CD14-positive monocyte (primary cell): ENCODE results near the gene ATP5F1A. TPM values are rescaled to one million over a fixed set of nuclear protein-coding genes. Genes with fewer than 3 reads are reported as not detected.
A peak's percentile ranks its signal among the peaks of the same experiment; 100 is the strongest.

Source experiments
- DNase-seq, 3 donors: peaks; one replicate each; pipeline ENCODE4 v3.0.0-alpha.2; 2011 to 2022
- H2AFZ ChIP-seq: 2 replicates; pipeline ENCODE4 v1.6.0; 2012; ENCODE audit warnings: mild to moderate bottlenecking, low read depth, low read length, inconsistent platforms; ENCODE audit not compliant: insufficient read depth, poor library complexity, severe bottlenecking
- H3K27ac ChIP-seq, 2 donors: 1 replicate in 1 of 2; 2 replicates in 1 of 2; pipeline ENCODE4 v1.5.1; 2012 to 2013; ENCODE audit warnings: low read length in 2 of 2, control low read depth in 1 of 2, inconsistent platforms in 1 of 2, low read depth in 1 of 2, mild to moderate bottlenecking in 1 of 2
- H3K27me3 ChIP-seq, 2 donors: one replicate each; pipeline versions ENCODE4 v1.6.0 to v1.6.1; 2011 to 2013; ENCODE audit warnings: low read length in 2 of 2; ENCODE audit not compliant: control insufficient read depth in 2 of 2, insufficient read depth in 2 of 2
- H3K36me3 ChIP-seq, 2 donors: replicated peaks in 1 of 2; 1 replicate in 1 of 2; 2 replicates in 1 of 2; pipeline versions ENCODE4 v1.5.1 to v1.6.1; 2012 to 2013; ENCODE audit warnings: low read length in 2 of 2, control low read depth in 1 of 2, inconsistent platforms in 1 of 2, mild to moderate bottlenecking in 1 of 2; ENCODE audit not compliant: insufficient read depth in 2 of 2, control insufficient read depth in 1 of 2
- H3K4me1 ChIP-seq, 2 donors: 1 replicate in 1 of 2; 2 replicates in 1 of 2; pipeline versions ENCODE4 v1.5.1 to v1.6.1; 2012 to 2013; ENCODE audit warnings: low read length in 2 of 2, control low read depth in 1 of 2, inconsistent platforms in 1 of 2, mild to moderate bottlenecking in 1 of 2, moderate library complexity in 1 of 2; ENCODE audit not compliant: insufficient read depth in 2 of 2, control insufficient read depth in 1 of 2
- H3K4me2 ChIP-seq: replicated peaks from 2 replicates; pipeline ENCODE3; 2012; ENCODE audit warnings: low read length, moderate library complexity, mild to moderate bottlenecking; ENCODE audit not compliant: poor library complexity, severe bottlenecking; ENCODE audit errors: extremely low read depth
- H3K4me3 ChIP-seq, 3 experiments: fragments of 200-600 bp in 1 of 3; sonication (generic) in 1 of 3; replicated peaks in 1 of 3; 1 replicate in 2 of 3; 2 replicates in 1 of 3; pipeline ENCODE4 v1.5.1; 2011 to 2013; ENCODE audit warnings: low read length in 3 of 3, mild to moderate bottlenecking in 3 of 3, control low read depth in 2 of 3, low read depth in 2 of 3, inconsistent platforms in 1 of 3, moderate library complexity in 1 of 3
- H3K79me2 ChIP-seq: 2 replicates; pipeline ENCODE4 v1.6.0; 2012; ENCODE audit warnings: mild to moderate bottlenecking, control low read depth, inconsistent platforms, low read length, moderate library complexity; ENCODE audit not compliant: insufficient read depth
- H3K9ac ChIP-seq: 2 replicates; pipeline ENCODE4 v1.6.0; 2017; ENCODE audit warnings: low read length, mild to moderate bottlenecking; ENCODE audit not compliant: insufficient read depth, poor library complexity, severe bottlenecking
- H3K9me3 ChIP-seq, 2 donors: replicated peaks in 1 of 2; 1 replicate in 1 of 2; 2 replicates in 1 of 2; pipeline versions ENCODE4 v1.5.1 to v1.6.1; 2012 to 2013; ENCODE audit warnings: low read length in 2 of 2, control low read depth in 1 of 2; ENCODE audit not compliant: control insufficient read depth in 1 of 2, insufficient read depth in 1 of 2
- H4K20me1 ChIP-seq: 2 replicates; pipeline ENCODE4 v1.6.0; 2012; ENCODE audit warnings: mild to moderate bottlenecking, low read length, control low read depth, moderate library complexity; ENCODE audit not compliant: insufficient read depth
- H3K27ac Mint-ChIP-seq, 7 donors: one replicate each; pipeline ENCODE4 v1.8.0; 2020; ENCODE audit warnings: mild to moderate bottlenecking in 7 of 7, mixed read lengths in 7 of 7, moderate library complexity in 6 of 7, inconsistent platforms in 2 of 7
- H3K27me3 Mint-ChIP-seq, 3 donors: one replicate each; pipeline ENCODE4 v1.8.0; 2021 to 2022; ENCODE audit warnings: low read depth in 3 of 3, mild to moderate bottlenecking in 3 of 3, mixed read lengths in 3 of 3, moderate library complexity in 3 of 3, inconsistent platforms in 1 of 3
- H3K36me3 Mint-ChIP-seq, 2 donors: one replicate each; pipeline ENCODE4 v1.8.0; 2020; ENCODE audit warnings: mixed read lengths in 2 of 2, inconsistent platforms in 1 of 2, mild to moderate bottlenecking in 1 of 2
- H3K4me1 Mint-ChIP-seq: one replicate; pipeline ENCODE4 v1.8.0; 2020; ENCODE audit warnings: mild to moderate bottlenecking, mixed read lengths
- H3K4me3 Mint-ChIP-seq, 2 donors: one replicate each; pipeline ENCODE4 v1.8.0; 2020; ENCODE audit warnings: mild to moderate bottlenecking in 2 of 2, mixed read lengths in 2 of 2, moderate library complexity in 1 of 2
- H3K9me3 Mint-ChIP-seq, 7 donors: one replicate each; pipeline ENCODE4 v1.8.0; 2020 to 2022; ENCODE audit warnings: mixed read lengths in 7 of 7, mild to moderate bottlenecking in 6 of 7, moderate library complexity in 6 of 7, inconsistent platforms in 2 of 7
- CTCF ChIP-seq: fragments of 200-600 bp; IDR thresholded peaks from one replicate; pipeline ENCODE4 v1.8.0; 2022; ENCODE audit warnings: antibody characterized with exemption, mild to moderate bottlenecking
- WGBS: methylation state at CpG from one replicate; pipeline ENCODE4 v1.1.5; 2013; ENCODE audit warnings: missing lambda C conversion rate; ENCODE audit not compliant: insufficient coverage; 5-methylcytosine and 5-hydroxymethylcytosine counted together
- intact Hi-C, 2 donors: fragments of 100-400 bp; cut with micrococcal nuclease; formaldehyde crosslinking; loops; one replicate each; pipeline versions ENCODE4 v1.15.0 to v1.15.1; 2023
- polyA plus RNA-seq, 3 donors: library from polyadenylated mRNA; depleted of rRNA in 1 of 3; unstranded in 2 of 3; stranded (reverse) in 1 of 3; fragments of 300-500 nt in 2 of 3; fragments of >200 nt in 1 of 3; fragmentation: Illumina TruSeq in 2 of 3; gene quantifications; 1 replicate in 2 of 3; 2 replicates in 1 of 3; pipeline ENCODE4 v1.2.3, GENCODE V29; 2012 to 2021

The ATP5F1A gene
- polyA plus RNA-seq, 3 donors = 251 to 553 (median 524) TPM

- Mint-ChIP-seq H3K27me3 (peaks cover 0 to 1% (median 0%) of the 10 kb centered on the region in 3 donors), H3K4me1 (peaks cover 50% of the 10 kb centered on the region), H3K36me3 (peaks cover 6 to 8% of the 10 kb centered on the region in 2 donors), H3K4me3 (peak within 1 kb of the TSS; percentile 88 to 97), H3K27ac (peak within 1 kb of the TSS; percentile 90 to 95 (median 92)), H3K9me3 (no peaks in the 10 kb centered on the region)
- H3K27me3 ChIP-seq = no peaks in the 10 kb centered on the region
- WGBS = under 1% methylated on average over 69 of the region's 75 CpGs
- peaks cover 30% of the 10 kb centered on the region for H4K20me1 ChIP-seq
- peak within 1 kb of the TSS; percentile 95 for H3K9ac ChIP-seq
- peak within 1 kb of the TSS; percentile 78 to 97 (median 95) for H3K4me3 ChIP-seq
- peaks cover 58% of the 10 kb centered on the region for H3K79me2 ChIP-seq
- peak within 1 kb of the TSS; percentile 75 to 78 for H3K27ac ChIP-seq
- TF ChIP-seq CTCF = no peak
- H2AFZ ChIP-seq = peak within 1 kb of the TSS; percentile 92
- H3K36me3 ChIP-seq = no peaks in the 10 kb centered on the region
- peak; percentile 60 to 68 (median 61) for DNase-seq
- H3K4me2 ChIP-seq = peak within 1 kb of the TSS; percentile 96
- H3K9me3 ChIP-seq = no peaks in the 10 kb centered on the region
- intact Hi-C loops = loop anchor here (5.0 to 10.0 kb wide), 5 partner anchors 47 to 407 kb away; partner anchors contain the start of gene EPG5 (in 1 of the 2)
- peaks cover 35 to 48% of the 10 kb centered on the region in 2 donors for H3K4me1 ChIP-seq
These were observed 26.3 kb downstream of the ATP5F1A start, which contains the start of gene PSTPIP2 for GRCh38 chr18:46071653-46072375. Gene PSTPIP2, minus strand, starts transcription at chr18:46072260. Its CDS starts 72 bp downstream, at chr18:46072188.

GRCh38 chr18:46070815-46071652 is 27.1 kb downstream of the ATP5F1A start:
- H3K79me2 ChIP-seq = peaks cover 66% of the 10 kb centered on the region
- peak overlapping the region; percentile 75 to 78 for H3K27ac ChIP-seq
- H3K9ac ChIP-seq = peak overlapping the region; percentile 95
- peaks cover 53% of the 10 kb centered on the region for H3K4me1 Mint-ChIP-seq
- no peak for TF ChIP-seq CTCF
- WGBS = 0% methylated on average over 10 of the region's 13 CpGs
- H3K9me3 Mint-ChIP-seq = no peaks in the 10 kb centered on the region
- peak overlapping the region; percentile 88 to 97 for H3K4me3 Mint-ChIP-seq
- no peaks in the 10 kb centered on the region for H3K36me3 ChIP-seq
- intact Hi-C loops = loop anchor here (5.0 to 10.0 kb wide), 5 partner anchors 46 to 406 kb away; partner anchors contain the start of gene EPG5 (in 1 of the 2)
- H3K4me3 ChIP-seq = peak overlapping the region; percentile 78 to 97 (median 95)
- H3K4me1 ChIP-seq = peaks cover 35 to 48% of the 10 kb centered on the region in 2 donors
- H3K27ac Mint-ChIP-seq = peak overlapping the region; percentile 90 to 95 (median 92)
- H3K9me3 ChIP-seq = no peaks in the 10 kb centered on the region
- H3K27me3 Mint-ChIP-seq = peaks cover 0 to 1% (median 0%) of the 10 kb centered on the region in 3 donors
- peak; percentile 57 to 77 (median 62) for DNase-seq
- H3K27me3 ChIP-seq = no peaks in the 10 kb centered on the region
- H4K20me1 ChIP-seq = peaks cover 37% of the 10 kb centered on the region
- H3K36me3 Mint-ChIP-seq = peaks cover 8 to 11% of the 10 kb centered on the region in 2 donors
- H2AFZ ChIP-seq = peak overlapping the region; percentile 92
- peak overlapping the region; percentile 96 for H3K4me2 ChIP-seq
